ENCODE results near the gene ZBTB16.

DNA sequence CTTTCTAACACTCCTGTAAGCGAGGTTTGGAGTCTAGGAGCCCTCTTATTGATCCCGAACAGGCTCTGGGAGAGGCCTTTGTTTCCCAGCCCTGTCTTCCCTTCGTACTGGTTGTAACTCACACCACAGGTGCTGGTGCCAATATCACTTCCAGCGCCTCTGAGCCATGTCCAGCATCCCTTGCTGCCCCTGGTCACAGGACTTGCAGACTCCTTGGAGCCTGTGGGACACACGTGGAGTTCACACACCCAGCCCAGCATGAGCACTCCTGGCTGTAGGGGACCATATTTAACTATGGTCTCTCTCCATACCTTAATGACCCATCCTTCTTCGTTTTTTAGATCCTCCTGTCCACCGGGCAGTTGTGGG, 2.2 kb downstream of the ZBTB16 start:
- TF ChIP-seq, protein P1, sequence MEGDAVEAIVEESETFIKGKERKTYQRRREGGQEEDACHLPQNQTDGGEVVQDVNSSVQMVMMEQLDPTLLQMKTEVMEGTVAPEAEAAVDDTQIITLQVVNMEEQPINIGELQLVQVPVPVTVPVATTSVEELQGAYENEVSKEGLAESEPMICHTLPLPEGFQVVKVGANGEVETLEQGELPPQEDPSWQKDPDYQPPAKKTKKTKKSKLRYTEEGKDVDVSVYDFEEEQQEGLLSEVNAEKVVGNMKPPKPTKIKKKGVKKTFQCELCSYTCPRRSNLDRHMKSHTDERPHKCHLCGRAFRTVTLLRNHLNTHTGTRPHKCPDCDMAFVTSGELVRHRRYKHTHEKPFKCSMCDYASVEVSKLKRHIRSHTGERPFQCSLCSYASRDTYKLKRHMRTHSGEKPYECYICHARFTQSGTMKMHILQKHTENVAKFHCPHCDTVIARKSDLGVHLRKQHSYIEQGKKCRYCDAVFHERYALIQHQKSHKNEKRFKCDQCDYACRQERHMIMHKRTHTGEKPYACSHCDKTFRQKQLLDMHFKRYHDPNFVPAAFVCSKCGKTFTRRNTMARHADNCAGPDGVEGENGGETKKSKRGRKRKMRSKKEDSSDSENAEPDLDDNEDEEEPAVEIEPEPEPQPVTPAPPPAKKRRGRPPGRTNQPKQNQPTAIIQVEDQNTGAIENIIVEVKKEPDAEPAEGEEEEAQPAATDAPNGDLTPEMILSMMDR (IDR thresholded peaks at IDR 0.05; ENCODE audit: low read depth, low read length) = no peak
- TF ChIP-seq, protein P2, sequence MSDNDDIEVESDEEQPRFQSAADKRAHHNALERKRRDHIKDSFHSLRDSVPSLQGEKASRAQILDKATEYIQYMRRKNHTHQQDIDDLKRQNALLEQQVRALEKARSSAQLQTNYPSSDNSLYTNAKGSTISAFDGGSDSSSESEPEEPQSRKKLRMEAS (IDR thresholded peaks at IDR 0.05; ENCODE audit: low read depth, low read length) = no peak; the same call in 1 of the 2 replicates
- no peak for TF ChIP-seq POLR2A (IDR thresholded peaks at IDR 0.05; ENCODE audit: extremely low read depth, insufficient read length)
- no peak for TF ChIP-seq MYC (IDR thresholded peaks at IDR 0.05; ENCODE audit: low read depth, low read length)

Measured in NB4 (cell line).